HS-27A (cell line): Measurements from ENCODE around the gene TMEM186.
"Not testable (repeated sequence)": the region's sequence is repeated elsewhere in the genome, so short reads cannot be mapped to it uniquely, and the experiment has no call there.

Experiments used
- DNase-seq: peaks from one replicate; pipeline ENCODE4 v3.0.0-alpha.2; 2012; ENCODE audit warnings: low read depth, missing footprints

The TMEM186 gene

GRCh38 chr16:8774208-8774607, 23.2 kb downstream of the TMEM186 start:
- no peak for DNase-seq

GRCh38 chr16:8773537-8773936, 23.9 kb downstream of the TMEM186 start:
- DNase-seq, result no peak

- DNase-seq, result no peak
Observed at GRCh38 chr16:8768692-8769091, 28.7 kb downstream of the TMEM186 start.

- no peak for DNase-seq
Observed at GRCh38 chr16:8768283-8768682, 29.2 kb downstream of the TMEM186 start.

GRCh38 chr16:8767176-8767575, 30.3 kb downstream of the TMEM186 start:
- no peak for DNase-seq

GRCh38 chr16:8764525-8765250, 32.8 kb downstream of the TMEM186 start:
- DNase-seq, result no peak

GRCh38 chr16:8763899-8764298, 33.5 kb downstream of the TMEM186 start:
- no peak for DNase-seq

- DNase-seq, result no peak
Observed at GRCh38 chr16:8763083-8763482, 34.4 kb downstream of the TMEM186 start.

GRCh38 chr16:8762254-8762653, 35.2 kb downstream of the TMEM186 start:
- no peak for DNase-seq

GRCh38 chr16:8761078-8761477, 36.4 kb downstream of the TMEM186 start:
- DNase-seq, result no peak

GRCh38 chr16:8760021-8760420, 37.4 kb downstream of the TMEM186 start:
- DNase-seq, result no peak

- DNase-seq, result no peak
Observed at GRCh38 chr16:8758022-8758421, 39.4 kb downstream of the TMEM186 start.

GRCh38 chr16:8756755-8757154, 40.7 kb downstream of the TMEM186 start:
- DNase-seq, result no peak

GRCh38 chr16:8753416-8754054, 43.9 kb downstream of the TMEM186 start:
- no peak for DNase-seq

- no peak for DNase-seq
Observed at GRCh38 chr16:8752706-8753105, 44.7 kb downstream of the TMEM186 start.

GRCh38 chr16:8751481-8752311, 45.7 kb downstream of the TMEM186 start:
- DNase-seq, result peak; percentile 19

- DNase-seq, result not testable (repeated sequence)
Observed at GRCh38 chr16:8748944-8749343, 48.5 kb downstream of the TMEM186 start.
